ENCODE results near the gene EOGT.

The EOGT gene

GRCh38 chr3:68963376-68963775 lies 50.1 kb downstream of the EOGT start:
- peaks cover 43% of the 10 kb centered on the region for H3K27me3 Mint-ChIP-seq (ENCODE audit: low read depth)
- no peaks in the 10 kb centered on the region for H3K36me3 Mint-ChIP-seq (ENCODE audit: low read depth)
- no peaks in the 10 kb centered on the region for H3K4me1 Mint-ChIP-seq (ENCODE audit: low read depth)

GRCh38 chr3:68958932-68959331 lies 54.6 kb downstream of the EOGT start:
- H3K36me3 Mint-ChIP-seq (ENCODE audit: low read depth) = no peaks in the 10 kb centered on the region
- no peak for DNase-seq (ENCODE audit: low spot score)
- no peaks in the 10 kb centered on the region for H3K4me1 Mint-ChIP-seq (ENCODE audit: low read depth)
- no peaks in the 10 kb centered on the region for H3K9me3 Mint-ChIP-seq
- H3K27me3 Mint-ChIP-seq (ENCODE audit: low read depth) = peaks cover 49% of the 10 kb centered on the region
- H3K4me3 Mint-ChIP-seq = no peak overlapping the region
- H3K27ac Mint-ChIP-seq = no peak overlapping the region

More at GRCh38 chr3:68963376-68963775, 50.1 kb downstream of the EOGT start:
- no peak overlapping the region for H3K27ac Mint-ChIP-seq
- no peaks in the 10 kb centered on the region for H3K9me3 Mint-ChIP-seq
- H3K4me3 Mint-ChIP-seq = no peak overlapping the region
- DNase-seq (ENCODE audit: low spot score) = no peak

GRCh38 chr3:68957895-68958294 lies 55.6 kb downstream of the EOGT start:
- Mint-ChIP-seq H3K36me3 (ENCODE audit: low read depth) (no peaks in the 10 kb centered on the region), H3K27ac (no peak overlapping the region), H3K27me3 (ENCODE audit: low read depth) (peaks cover 41% of the 10 kb centered on the region), H3K4me3 (no peak overlapping the region), H3K9me3 (no peaks in the 10 kb centered on the region), H3K4me1 (ENCODE audit: low read depth) (no peaks in the 10 kb centered on the region)
- no peak for DNase-seq (ENCODE audit: low spot score)

- Mint-ChIP-seq H3K4me3 (no peak overlapping the region), H3K9me3 (no peaks in the 10 kb centered on the region)
Measured at GRCh38 chr3:68953816-68954444, 59.6 kb downstream of the EOGT start.

GRCh38 chr3:68945225-68945624 lies 68.3 kb downstream of the EOGT start:
- Mint-ChIP-seq H3K4me3 (no peak overlapping the region), H3K27me3 (ENCODE audit: low read depth) (peaks cover 13% of the 10 kb centered on the region), H3K27ac (no peak overlapping the region), H3K4me1 (ENCODE audit: low read depth) (no peaks in the 10 kb centered on the region), H3K36me3 (ENCODE audit: low read depth) (no peaks in the 10 kb centered on the region), H3K9me3 (no peaks in the 10 kb centered on the region)
- no peak for DNase-seq (ENCODE audit: low spot score)

More at GRCh38 chr3:68953816-68954444, 59.6 kb downstream of the EOGT start:
- no peak overlapping the region for H3K27ac Mint-ChIP-seq
- H3K36me3 Mint-ChIP-seq (ENCODE audit: low read depth) = no peaks in the 10 kb centered on the region
- H3K4me1 Mint-ChIP-seq (ENCODE audit: low read depth) = no peaks in the 10 kb centered on the region
- peaks cover 29% of the 10 kb centered on the region for H3K27me3 Mint-ChIP-seq (ENCODE audit: low read depth)
- no peak for DNase-seq (ENCODE audit: low spot score)

GRCh38 chr3:68943753-68944500 lies 69.6 kb downstream of the EOGT start:
- Mint-ChIP-seq H3K4me1 (ENCODE audit: low read depth) (no peaks in the 10 kb centered on the region), H3K27me3 (ENCODE audit: low read depth) (peaks cover 17% of the 10 kb centered on the region), H3K36me3 (ENCODE audit: low read depth) (no peaks in the 10 kb centered on the region), H3K27ac (no peak overlapping the region), H3K4me3 (no peak overlapping the region), H3K9me3 (no peaks in the 10 kb centered on the region)
- no peak for DNase-seq (ENCODE audit: low spot score)

- no peak overlapping the region for H3K27ac Mint-ChIP-seq
- peaks cover 15% of the 10 kb centered on the region for H3K27me3 Mint-ChIP-seq (ENCODE audit: low read depth)
- H3K36me3 Mint-ChIP-seq (ENCODE audit: low read depth) = no peaks in the 10 kb centered on the region
- no peak overlapping the region for H3K4me3 Mint-ChIP-seq
- H3K4me1 Mint-ChIP-seq (ENCODE audit: low read depth) = peaks cover 6% of the 10 kb centered on the region
- no peak for DNase-seq (ENCODE audit: low spot score)
- H3K9me3 Mint-ChIP-seq = no peaks in the 10 kb centered on the region
Measured at GRCh38 chr3:68941055-68941454, 72.4 kb downstream of the EOGT start.

- Mint-ChIP-seq H3K27me3 (ENCODE audit: low read depth) (peaks cover 44% of the 10 kb centered on the region), H3K36me3 (ENCODE audit: low read depth) (no peaks in the 10 kb centered on the region), H3K4me3 (no peak overlapping the region)
Measured at GRCh38 chr3:68936856-68937255, 76.6 kb downstream of the EOGT start.

GRCh38 chr3:68935778-68936177 lies 77.7 kb downstream of the EOGT start:
- peaks cover 54% of the 10 kb centered on the region for H3K27me3 Mint-ChIP-seq (ENCODE audit: low read depth)
- no peaks in the 10 kb centered on the region for H3K9me3 Mint-ChIP-seq

More at GRCh38 chr3:68936856-68937255, 76.6 kb downstream of the EOGT start:
- peaks cover 6% of the 10 kb centered on the region for H3K4me1 Mint-ChIP-seq (ENCODE audit: low read depth)
- no peak overlapping the region for H3K27ac Mint-ChIP-seq
- no peaks in the 10 kb centered on the region for H3K9me3 Mint-ChIP-seq
- no peak for DNase-seq (ENCODE audit: low spot score)

GRCh38 chr3:68931406-68932149 lies 81.9 kb downstream of the EOGT start:
- Mint-ChIP-seq H3K4me3 (no peak overlapping the region), H3K27me3 (ENCODE audit: low read depth) (peaks cover 63% of the 10 kb centered on the region)
- DNase-seq (ENCODE audit: low spot score) = no peak

More at GRCh38 chr3:68935778-68936177, 77.7 kb downstream of the EOGT start:
- Mint-ChIP-seq H3K36me3 (ENCODE audit: low read depth) (no peaks in the 10 kb centered on the region), H3K4me3 (no peak overlapping the region), H3K27ac (no peak overlapping the region), H3K4me1 (ENCODE audit: low read depth) (peaks cover 6% of the 10 kb centered on the region)
- DNase-seq (ENCODE audit: low spot score) = no peak

More at GRCh38 chr3:68931406-68932149, 81.9 kb downstream of the EOGT start:
- H3K4me1 Mint-ChIP-seq (ENCODE audit: low read depth) = no peaks in the 10 kb centered on the region
- H3K27ac Mint-ChIP-seq = no peak overlapping the region
- no peaks in the 10 kb centered on the region for H3K36me3 Mint-ChIP-seq (ENCODE audit: low read depth)
- no peaks in the 10 kb centered on the region for H3K9me3 Mint-ChIP-seq

Measured in T-helper 2 cell treated with Interferon-gamma antibody and Interleukin-4, amounts not matched to agents 5 μg/mL and 100 μg/mL, for 36 hours (primary cell).